NCI-H345 treated with DMSO at 0.1 percent for 48 hours (cell line): Measurements from ENCODE around the gene FCHSD2.
"Not testable (repeated sequence)": the region's sequence is repeated elsewhere in the genome, so short reads cannot be mapped to it uniquely, and the experiment has no call there.

Experiments
- DNase-seq: peaks from one replicate; lab custom pipeline; 2025; ENCODE audit not compliant: unreplicated experiment; lab: John Stamatoyannopoulos, UW

Gene FCHSD2

GRCh38 chr11:72937439-72937838 is 204.7 kb downstream of the FCHSD2 start:
- DNase-seq = no peak

GRCh38 chr11:72935700-72936099 is 206.4 kb downstream of the FCHSD2 start:
- no peak for DNase-seq

- no peak for DNase-seq
Observed at GRCh38 chr11:72932132-72932570, 210.0 kb downstream of the FCHSD2 start.

GRCh38 chr11:72930008-72930407 is 212.1 kb downstream of the FCHSD2 start:
- no peak for DNase-seq

DNA sequence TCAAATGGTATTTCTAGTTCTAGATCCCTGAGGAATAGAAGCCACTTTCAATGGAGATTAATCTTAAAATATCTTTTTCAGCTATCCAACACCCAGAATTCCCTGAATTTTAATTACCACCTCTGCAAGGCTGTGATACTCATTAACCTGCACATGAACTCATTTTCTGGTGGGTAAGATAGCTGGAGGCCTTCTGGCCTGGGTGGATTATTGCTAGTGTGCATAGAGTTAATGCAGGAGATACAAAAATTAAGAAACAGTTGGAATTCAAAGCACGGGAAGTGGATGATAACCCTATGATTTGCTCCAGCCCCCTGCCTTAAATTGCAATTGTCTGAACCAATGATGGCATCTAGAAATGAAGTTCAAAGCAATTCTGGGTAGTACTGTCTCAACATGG is 212.9 kb downstream of the FCHSD2 start:
- DNase-seq = no peak

GRCh38 chr11:72927380-72927779 is 214.7 kb downstream of the FCHSD2 start:
- no peak for DNase-seq

- DNase-seq = no peak
Observed at GRCh38 chr11:72926076-72926475, 216.0 kb downstream of the FCHSD2 start.

- DNase-seq = no peak
Observed at GRCh38 chr11:72925656-72926055, 216.5 kb downstream of the FCHSD2 start.

GRCh38 chr11:72924568-72925190 is 217.4 kb downstream of the FCHSD2 start:
- DNase-seq = no peak

- no peak for DNase-seq
Observed at GRCh38 chr11:72921028-72921716, 220.9 kb downstream of the FCHSD2 start.

- DNase-seq = no peak
Observed at GRCh38 chr11:72920001-72920400, 222.1 kb downstream of the FCHSD2 start.

DNA sequence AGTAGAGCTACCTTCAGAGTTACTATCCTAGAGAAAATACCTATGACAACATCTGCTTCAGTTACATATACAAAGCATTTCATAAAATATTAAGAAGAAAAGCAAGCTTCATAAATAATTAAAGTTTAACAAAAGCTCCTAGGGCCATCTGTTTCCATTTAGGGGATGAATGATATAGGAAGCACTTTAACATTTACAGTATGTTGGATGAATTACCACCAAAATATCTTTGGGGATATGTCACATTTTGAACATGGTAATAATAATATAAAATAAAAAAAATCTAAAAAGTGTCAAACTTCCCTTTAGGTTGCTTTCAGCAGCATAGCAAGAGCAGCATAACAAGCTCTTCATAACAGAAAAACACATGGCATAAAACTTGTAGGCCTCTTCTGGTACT is 223.3 kb downstream of the FCHSD2 start:
- DNase-seq = no peak

GRCh38 chr11:72912253-72912652 is 229.9 kb downstream of the FCHSD2 start:
- no peak for DNase-seq

- DNase-seq = not testable (repeated sequence)
Observed at GRCh38 chr11:72909558-72910388, 232.3 kb downstream of the FCHSD2 start.

GRCh38 chr11:72908032-72908676 is 234.0 kb downstream of the FCHSD2 start:
- DNase-seq = no peak

- DNase-seq = no peak
Observed at GRCh38 chr11:72904016-72904415, 238.1 kb downstream of the FCHSD2 start.

GRCh38 chr11:72901374-72901773 is 240.7 kb downstream of the FCHSD2 start:
- no peak for DNase-seq

DNA sequence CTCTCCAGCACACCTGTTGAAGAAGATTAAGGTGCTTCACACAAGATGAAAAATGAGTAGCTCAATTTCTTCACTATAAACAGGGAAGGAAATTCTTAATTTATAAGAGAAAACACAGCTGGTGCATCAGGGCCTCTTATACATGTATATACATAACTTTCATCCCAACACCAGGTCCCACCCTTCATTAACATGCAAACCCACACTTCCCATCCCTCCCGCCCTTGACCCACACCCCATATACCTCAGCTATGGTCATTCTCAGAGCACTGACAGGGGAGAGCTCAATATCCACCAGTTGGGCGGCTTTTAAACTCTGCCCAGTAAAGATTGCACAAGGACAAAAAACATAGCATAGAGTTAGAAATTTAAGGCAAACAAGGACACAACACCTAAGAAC is 242.1 kb downstream of the FCHSD2 start:
- no peak for DNase-seq

DNA sequence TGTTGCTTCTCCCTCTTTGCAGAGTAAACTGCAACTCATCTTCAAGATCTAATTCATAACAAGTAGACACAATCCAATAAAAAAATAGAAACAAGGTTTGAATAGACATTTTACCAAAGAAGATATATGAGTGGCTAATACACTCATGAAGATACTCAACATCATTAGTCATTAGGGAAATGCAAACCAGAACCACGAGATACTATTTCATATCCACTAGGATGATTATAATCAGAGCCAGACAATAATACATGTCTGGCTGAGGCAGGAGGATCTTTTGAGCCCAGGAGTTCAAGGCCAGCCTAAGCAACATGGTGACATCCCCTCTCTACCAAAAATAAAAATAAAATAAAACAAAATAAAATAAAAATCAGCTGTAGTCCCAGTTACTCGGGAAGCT is 242.9 kb downstream of the FCHSD2 start:
- DNase-seq = no peak

DNA sequence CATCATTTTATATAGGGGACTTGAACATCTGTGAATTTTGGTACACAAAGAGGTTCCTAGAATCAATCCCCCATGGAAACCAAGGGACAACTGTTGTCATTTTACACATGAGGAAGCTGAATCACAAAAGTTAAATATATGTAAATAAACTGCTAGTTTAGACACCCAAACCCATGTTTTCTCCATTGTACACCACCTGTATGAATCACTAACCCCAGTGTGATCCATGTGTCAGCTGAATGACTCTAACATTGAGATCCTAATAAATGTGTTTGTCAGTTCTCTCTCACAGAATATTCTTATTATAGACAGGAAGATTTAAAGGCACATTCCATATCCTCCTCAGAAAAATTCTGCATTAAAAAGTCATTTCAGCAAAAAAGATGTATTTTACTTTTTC is 244.6 kb downstream of the FCHSD2 start:
- DNase-seq = no peak

DNA sequence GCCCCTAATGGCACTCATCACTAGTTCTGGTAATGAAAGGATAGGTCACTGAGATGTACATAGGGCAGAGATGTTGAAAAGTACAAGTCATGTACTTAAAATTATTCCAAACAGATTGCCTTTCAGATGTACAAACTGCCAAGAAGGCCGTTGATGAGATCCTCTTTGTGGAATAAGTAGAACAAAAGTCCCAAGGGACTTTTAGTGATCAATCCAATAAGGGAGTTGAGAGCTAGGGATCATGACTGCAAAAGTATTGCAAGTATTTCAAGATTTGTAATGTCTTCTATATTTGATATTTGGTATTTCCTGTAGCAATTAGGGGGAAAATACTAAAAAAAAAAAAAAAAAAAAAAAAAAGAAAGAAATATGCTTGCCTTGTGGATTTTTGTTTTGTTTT is 245.7 kb downstream of the FCHSD2 start:
- DNase-seq = no peak
